GM18520 (cell line): Measurements from ENCODE around the gene IPPK.
A peak's percentile ranks its signal among the peaks of the same experiment; 100 is the strongest.

Experiments
- ATAC-seq: cut with Tn5 transposase; IDR thresholded peaks from one replicate; pipeline ENCODE4 v1.9.1; 2021; ENCODE audit not compliant: unreplicated experiment

IPPK gene, protein sequence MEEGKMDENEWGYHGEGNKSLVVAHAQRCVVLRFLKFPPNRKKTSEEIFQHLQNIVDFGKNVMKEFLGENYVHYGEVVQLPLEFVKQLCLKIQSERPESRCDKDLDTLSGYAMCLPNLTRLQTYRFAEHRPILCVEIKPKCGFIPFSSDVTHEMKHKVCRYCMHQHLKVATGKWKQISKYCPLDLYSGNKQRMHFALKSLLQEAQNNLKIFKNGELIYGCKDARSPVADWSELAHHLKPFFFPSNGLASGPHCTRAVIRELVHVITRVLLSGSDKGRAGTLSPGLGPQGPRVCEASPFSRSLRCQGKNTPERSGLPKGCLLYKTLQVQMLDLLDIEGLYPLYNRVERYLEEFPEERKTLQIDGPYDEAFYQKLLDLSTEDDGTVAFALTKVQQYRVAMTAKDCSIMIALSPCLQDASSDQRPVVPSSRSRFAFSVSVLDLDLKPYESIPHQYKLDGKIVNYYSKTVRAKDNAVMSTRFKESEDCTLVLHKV

DNA sequence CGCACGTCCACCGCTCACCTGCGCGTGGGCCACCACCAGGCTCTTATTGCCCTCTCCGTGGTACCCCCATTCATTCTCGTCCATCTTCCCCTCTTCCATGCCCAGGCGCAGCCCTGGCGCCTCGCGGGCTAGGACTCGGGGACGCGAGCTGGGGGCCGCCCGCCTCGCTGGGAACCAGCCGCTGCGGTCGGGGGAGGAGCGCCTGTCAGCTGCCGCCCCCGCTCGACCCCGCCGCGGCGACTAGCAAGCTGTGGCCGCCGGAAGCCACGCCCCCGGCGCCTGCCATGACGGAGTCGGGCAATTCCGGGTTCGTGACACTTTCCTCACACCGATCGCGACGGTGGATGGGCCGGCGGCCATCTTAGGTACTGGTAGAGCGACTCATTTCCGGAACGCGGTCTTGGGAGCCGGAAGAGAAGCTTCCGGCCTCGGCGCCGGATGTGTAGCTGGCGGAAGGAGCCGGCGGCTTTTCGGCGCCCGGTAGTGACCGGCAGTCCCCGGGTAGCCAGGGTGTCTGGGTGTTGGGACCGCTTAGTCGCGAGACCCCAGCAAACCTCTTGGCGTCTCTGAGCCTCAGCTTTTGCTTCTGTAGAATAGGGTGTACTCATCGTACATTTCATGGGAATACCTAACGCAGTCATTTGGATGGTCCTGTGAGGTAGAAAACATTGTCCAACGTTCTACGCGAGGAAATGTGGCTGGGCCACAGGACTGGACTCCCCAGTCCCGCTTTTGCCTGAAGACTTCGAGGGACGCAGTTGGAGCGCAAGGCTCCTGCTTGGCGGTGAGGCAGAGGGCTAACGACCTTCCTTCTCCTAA lies at the start of gene IPPK:
Gene IPPK, minus strand, starts transcription at position 242 of the 819 bp plus-strand sequence. Its CDS starts 143 bp downstream, at position 99.
- peak; percentile 94 for ATAC-seq

DNA sequence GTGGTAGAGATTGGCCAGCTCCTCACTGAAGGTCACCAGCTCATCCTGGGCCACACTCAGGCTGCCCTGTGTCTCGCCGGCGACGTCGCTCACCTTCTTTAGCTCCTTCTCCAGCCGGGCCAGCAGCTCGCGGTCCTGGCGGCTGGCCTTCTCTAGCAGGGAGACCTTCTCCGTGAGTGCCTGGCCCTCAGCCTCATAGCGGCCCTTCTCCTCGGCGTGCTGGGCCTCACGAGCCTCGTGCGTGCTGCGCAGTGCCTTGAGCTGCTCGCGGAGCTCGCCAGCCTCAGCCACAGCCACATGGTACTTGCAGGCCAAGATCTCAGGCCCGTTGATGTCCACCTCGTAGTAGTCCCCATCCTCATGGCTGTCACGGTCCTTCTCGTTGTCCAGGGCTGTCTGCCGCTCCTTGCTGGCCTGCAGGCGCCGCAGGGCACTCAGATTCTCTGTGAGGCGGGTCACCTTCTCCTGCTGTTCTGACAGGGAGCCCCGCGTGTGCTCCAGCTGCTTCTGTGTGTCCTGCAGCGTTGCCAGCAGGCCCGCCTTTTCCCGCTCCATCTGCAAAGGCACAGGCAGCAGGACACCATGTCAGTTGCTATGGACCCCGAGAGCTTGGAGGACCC lies 49.2 kb upstream of the IPPK start:
- no peak for ATAC-seq

DNA sequence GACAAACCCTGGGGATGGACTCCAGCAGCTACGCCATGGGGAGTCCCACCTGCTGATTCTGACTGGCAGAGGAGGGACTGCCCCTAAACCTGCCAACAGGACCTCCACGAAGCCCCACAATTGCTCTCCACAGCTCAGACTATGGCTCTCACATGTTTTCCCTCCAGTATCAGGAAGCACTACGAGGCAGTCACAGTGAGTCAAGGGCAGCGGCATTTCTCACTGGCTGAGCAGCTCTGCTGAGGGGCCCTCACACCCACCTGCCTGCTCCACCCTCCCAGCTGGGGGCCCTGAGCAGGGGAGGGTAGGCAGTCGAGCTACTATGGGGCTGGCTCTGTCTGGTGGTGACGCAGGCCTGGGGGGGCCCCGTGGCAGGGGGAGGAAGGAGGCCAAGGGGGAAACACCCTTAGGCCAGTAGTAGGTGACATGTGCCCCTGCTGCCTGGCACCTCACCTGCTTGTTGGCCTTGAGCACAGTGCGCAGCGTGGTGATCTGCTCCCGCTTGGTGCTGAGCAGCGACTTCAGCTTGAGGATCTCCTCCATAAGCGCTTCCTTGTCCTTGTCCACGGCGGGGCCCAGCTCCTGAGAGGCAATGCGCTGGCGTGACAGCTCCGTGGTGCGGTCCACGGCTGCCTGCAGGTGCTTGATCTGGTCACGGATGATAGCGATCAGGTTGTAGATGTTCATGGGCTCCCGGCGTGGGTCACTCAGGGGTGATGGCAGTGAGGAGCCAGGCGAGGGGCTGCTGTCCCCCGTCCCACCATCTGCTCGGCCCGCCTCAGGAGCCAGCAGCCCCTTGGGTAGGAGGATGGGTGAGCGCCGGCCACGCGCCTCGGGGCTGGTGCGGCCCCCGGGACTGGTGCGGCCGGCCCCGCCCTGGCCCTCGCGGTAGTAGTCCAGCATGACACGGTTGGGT lies 48.4 kb upstream of the IPPK start:
- ATAC-seq = no peak

DNA sequence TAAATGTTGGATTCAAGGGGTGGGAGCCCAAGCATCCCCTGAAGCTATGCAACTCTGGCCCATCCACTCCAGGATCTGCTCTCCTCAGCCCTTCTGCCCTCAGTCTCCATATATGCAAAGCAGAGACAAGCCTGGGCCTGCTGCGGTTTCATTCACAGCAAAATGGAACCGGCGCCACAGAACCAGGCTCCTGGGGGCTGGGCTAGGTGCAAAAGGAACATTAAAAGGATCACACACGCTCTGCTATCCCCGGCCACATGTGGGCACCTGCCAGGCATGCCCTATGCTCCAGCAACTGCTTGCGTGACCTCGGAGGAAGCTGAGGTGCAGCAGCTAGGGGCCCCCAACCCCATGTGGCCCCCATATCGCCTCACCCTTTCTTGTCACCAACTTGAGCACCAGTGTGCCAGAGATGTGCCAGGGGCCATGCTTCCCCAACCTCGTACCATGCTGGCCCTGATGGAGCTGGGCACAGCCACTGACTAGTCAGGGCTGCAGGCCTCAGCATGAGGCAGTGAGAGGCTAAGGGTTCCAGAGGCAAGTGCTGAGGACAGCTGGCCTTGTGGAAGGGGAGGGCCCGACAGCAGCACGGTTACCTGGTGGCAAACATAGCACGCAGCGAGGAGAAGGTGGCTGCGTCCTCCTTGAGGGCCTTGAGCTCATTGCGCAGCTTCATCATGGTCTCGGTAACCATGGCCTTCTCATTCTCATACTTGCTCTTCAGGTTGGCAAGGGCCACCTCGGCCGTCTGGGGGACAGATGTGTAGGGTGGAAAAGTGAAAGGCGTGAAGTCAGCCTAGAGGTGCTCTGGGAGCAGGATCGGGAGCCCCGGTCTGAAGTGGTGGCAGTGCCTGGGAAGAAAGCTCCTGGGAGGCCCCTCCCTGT lies 47.5 kb upstream of the IPPK start:
- ATAC-seq = no peak

DNA sequence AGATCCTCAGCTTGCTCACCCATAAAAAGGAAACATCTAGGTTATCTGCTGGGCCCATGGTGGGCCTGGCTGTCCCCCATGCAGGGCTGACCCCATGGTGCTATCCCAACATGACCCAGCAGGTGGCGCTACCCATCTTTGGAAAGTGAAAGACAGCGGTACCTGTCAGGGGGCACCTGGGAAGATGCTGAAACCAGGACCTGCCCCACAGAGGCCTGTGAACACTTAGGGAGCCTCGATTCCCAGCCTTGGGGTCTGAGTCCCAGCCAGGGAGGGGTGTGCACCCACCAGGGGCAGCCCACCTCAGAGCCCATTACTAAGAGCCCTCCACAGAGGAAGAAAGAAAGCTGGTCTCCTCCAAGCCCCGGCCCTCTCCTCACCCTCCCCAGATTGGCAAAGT lies 46.6 kb upstream of the IPPK start:
- no peak for ATAC-seq

DNA sequence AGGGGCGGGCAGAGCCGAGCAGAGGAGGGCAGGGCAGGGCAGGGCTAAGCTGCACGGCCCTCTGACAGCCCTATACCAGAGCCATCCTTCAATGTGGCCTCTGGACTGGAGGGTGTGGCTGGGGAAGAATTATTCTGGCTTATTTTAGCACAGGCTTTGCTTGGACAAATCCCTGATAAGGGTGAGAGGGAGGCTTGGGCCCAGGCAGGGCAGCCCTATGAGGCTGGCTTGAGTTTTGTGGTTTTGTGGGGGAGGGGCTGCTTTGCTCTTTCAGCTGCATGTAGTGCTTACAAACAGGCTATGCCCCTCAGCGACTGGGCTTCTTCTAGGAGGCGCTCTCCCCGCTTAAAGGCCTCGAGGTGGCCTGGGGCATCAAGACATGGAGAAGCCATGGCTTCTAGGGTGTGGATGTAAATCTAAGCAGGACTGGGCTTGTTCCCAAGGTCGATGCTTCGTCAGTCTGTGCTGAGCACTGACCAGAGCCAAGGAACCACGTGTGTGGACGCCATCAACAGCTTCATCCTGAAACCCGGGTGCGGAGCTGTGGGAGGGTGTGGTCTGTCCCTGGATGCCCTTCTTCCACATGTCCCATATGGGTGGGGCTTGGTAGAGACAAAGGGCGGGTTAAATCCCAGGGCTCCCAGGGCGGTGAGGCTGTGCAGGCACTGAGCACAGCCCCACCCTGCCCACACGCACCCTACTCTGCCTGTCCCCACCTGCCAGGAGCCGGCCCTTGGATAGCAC lies 45.7 kb upstream of the IPPK start:
- no peak for ATAC-seq

DNA sequence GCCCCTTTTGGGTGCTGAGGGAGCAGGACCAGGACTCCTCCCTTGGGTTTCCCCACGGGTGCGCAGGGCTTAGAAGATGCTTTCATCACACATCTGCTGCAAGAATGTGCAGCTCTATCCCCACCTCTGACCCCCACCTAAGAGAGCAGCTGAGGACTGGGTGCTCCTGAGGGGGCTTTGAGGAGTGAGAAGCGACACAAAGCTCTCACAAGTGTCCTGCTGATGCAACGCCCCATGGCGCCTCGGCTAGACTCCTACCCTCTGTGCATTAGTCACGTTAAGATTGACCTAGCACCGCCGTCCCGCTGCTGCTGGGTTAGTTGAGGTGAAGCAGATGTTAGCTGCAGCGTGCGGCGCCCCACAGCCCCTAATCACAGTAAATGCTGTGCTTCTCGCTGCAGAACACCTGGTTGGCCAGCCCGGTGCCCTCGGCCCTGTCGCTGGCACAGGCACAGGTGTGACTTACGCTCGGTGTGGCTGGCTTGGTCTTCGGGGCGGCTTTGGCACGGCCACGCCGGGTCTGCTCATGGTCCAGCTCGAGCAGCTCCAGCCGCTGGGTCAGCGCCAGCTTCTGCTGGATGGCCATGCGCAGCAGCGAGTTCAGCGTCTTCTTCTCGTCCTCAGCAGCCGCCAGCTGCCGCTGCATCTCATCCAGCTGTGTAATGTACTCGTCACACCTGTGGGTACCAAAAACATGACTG lies 45.0 kb upstream of the IPPK start:
- no peak for ATAC-seq

DNA sequence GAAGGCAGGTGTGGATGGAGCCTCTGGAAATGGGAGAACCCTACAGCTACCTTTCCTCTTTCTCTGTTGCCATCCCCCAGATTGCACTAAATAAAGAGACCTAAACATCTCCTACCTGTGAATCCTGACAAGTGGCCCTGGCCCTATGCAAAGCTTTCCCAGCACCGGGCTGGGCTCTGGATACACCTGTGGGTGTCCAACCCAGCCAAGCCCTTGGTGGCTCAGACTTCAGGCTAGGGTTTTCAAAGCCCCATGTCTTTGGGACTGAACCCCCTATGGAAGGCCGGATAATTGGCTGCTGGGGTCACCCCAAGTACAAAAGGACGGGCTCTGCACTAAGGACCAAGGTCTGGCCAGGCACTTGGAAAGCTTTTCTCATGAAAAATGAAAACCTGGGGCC lies 44.1 kb upstream of the IPPK start:
- ATAC-seq = no peak

DNA sequence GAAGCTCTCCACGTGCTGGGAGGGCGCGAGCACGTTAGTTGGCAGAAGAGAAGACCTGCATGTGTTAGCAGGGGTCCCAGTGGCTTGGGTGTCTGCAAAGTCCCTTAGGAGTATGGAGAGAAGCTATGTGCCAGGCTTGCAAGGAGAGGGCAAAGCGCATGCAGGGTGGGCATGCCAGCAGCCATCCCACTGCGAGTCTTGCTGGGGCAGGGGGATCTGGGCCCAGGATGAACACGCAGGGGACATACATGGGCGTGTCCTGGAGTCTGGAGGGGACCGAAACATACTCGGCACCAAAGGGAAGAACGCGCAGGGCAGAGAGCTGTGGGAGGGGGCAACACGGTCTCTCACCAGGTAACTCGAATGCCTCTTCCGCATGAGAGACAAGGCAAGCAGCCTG lies 43.6 kb upstream of the IPPK start:
- ATAC-seq = no peak

DNA sequence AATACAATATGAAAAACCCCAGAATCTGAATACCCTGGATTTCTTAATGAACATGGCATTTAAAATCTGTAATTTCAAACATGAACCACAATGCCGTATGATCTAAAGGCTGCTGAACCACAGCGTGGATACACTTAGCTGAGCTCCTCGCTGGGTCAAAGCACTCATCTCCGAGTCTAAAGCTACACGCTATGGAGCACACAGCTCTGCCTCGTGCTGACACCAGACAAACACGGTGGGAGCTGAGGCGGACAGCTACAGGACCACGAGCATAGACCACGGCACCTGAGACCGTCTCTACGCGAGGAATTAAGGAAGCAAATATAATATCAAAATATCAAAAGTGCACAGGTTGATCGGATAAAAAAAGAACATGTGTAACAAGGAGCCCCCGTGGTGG lies 42.8 kb upstream of the IPPK start:
- ATAC-seq = no peak

DNA sequence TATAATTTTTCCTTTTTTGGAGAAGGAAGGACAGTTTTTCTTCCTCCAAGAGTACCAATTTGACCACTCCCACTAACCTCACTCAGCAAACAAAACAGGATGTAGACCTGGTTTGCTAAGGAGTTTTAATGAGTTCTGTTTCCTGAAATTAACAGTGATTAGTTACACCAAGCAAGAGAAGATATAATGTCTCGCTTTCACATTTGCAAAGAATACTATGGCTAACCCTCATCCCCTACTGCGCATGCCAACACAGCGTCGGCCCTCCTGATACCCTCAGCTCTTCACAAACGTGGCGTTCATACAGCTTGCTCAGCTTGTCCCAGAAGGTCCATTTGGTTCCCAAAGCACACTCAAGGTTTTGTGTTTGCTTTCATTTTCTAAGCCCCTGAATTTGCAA lies 41.9 kb upstream of the IPPK start:
- no peak for ATAC-seq

DNA sequence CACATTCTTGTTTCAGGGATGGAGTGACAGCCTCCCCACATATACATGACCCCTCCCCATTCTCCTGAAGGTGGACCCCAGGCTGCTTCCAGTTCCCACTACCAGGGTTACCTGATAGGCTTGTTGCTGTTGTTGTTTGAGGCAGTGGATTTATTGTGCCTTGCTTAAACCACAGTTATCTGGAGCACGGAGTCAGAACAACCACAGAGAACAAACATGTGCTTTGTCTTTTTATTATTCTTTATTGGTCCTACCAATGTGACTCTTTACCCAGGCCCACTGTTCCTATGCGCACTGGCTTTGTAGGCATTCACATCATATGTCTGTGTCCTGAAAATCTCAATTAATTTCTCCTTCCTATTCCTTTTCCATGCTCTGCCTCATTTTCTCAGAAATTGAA lies 41.2 kb upstream of the IPPK start:
- ATAC-seq = no peak

DNA sequence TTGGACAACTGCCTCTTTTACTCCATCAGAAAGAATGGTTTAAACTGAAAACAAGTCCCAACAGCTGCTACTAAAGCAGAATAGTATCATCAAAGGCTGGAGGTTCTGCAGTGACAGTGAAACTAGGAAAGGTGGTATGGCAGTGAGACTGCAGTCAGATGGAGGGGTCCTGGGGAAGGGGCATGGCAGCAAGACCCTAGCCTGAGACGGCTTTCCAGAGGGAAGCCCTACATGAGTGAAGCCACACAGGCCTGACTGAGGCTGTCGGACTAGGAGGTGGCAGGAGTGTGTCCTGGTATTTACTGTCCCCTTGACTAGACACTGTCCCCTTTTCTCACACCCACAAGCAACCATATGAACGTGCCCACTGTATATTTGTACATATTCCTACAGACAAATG lies 40.4 kb upstream of the IPPK start:
- no peak for ATAC-seq

DNA sequence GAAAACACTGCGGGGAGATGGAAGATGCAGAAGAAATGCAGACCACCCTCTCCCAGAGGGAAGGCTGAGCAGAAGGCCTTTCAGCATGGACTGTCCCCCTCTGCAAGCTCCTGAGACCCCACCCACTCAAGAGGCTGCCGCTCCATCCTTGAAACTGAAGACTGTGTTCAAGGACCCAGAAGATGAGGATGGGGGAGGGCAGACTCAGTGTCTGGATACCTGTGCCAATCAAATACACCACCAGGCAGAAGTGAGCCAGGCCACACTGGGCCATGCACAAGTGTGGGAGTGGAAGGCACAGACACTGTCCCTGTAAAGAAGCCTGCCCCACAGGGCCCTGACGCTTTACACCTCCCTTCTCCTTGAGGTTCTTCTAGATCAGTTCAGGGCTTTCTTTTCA lies 40.0 kb upstream of the IPPK start:
- no peak for ATAC-seq

DNA sequence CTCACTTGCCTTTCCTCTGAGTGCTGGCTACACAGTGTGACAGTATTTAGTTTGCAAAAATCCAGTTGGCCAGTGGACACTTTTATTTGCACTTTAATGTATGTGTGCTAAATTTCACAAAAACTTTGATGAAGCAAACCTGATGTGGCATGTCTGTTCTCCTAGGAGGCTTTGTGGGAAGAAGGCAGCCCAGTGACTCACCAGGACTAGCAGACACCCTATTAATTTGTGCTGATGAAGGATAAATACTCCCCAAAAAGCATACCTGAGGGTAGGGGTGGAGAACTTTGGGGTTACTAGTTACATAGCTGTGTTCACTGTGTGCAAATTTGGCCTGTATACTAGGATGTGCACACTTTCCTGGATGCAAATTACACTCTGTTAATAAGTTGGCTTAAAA lies 39.3 kb upstream of the IPPK start:
- ATAC-seq = no peak

DNA sequence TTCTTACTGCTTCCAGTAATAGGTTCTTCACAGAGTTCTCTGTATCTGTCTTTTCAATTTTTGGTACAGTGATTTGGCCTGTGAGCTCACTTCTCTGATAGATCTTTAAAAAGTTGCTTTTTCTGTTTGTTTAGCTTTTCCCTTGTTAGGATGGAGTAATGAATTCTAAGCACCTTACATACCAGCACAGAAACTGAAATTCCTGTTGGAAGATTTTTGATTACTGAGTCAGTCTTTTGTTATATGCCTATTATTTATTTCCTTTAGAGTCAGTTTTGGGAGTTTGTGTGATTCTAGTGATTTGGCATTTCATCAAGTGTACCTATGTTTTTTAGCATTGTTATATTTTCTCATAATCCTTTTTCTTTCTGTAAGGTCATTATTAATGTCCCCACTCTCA lies 37.6 kb upstream of the IPPK start:
- no peak for ATAC-seq

DNA sequence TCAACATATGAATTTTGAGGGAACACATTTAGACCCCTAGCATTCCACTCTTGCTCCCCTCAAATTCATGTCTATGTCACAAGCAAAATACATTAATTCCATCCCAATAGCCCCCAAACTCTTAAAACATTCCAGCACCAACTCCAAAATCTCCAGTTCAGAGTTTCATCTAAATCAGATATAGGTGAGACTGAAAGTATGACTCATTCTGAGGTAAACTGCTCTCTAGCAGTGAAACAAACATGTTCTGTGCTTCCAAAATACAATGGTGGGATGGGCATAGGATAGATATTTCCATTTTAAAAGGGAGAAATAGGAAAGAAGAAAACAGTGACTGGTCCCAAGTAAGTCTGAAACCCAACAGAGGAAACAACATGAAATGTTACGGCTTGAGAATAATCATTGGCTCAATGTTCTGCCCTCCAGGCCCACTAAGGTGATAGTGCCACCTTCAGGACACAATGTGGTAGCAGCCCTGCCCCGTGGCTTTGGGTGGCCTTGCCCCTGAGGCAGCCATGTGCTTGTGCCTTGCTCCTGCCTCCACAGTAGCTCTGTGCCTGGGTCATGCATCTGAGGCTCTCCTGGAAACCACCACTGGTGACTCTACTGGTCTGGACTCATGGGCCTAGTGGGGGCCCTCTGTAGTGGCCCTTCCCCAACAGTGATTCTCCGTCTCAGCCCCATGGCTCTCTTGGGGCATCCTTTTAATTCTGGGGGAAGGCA lies 36.4 kb upstream of the IPPK start:
- ATAC-seq = no peak

DNA sequence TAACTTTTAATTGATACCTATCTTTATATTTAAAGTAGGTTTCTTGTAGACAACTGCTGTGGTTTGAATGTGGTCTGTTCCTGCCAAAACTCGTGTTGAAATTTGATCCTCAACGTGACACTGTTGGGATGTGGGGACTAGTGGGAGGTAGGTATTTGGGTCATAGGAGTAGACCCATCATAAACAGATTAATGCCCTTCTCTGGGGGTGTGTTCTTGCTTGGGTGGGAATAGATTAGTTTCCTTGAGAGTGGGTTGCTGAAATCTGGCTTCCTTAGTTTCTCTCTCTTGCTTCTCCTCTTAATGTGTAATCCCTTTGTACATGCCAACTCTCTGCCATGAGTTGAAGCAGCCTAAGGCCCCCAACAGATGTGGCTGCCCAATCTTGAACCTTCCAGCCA lies 34.6 kb upstream of the IPPK start:
- no peak for ATAC-seq
